Hindlimb muscle (tissue), 1 donor: ENCODE measurements around the gene WDR77. TPM values are rescaled to one million over a fixed set of nuclear protein-coding genes. Genes with fewer than 3 reads are reported as not detected.
A peak's percentile ranks its signal among the peaks of the same experiment; 100 is the strongest.

ENCODE experiments used
- DNase-seq: peaks from one replicate; pipeline ENCODE4 v3.0.0-alpha.2; 2013
- polyA plus RNA-seq: library from polyadenylated mRNA; unstranded; fragments of 120-200 nt; gene quantifications from one replicate; pipeline ENCODE4 v1.2.1, GENCODE V29; 2013; ENCODE audit not compliant: insufficient read length

WDR77 gene
- polyA plus RNA-seq, 1 donor = 35.6 TPM

GRCh38 chr1:111436726-111437125 lies 12.3 kb downstream of the WDR77 start:
- no peak for DNase-seq

- DNase-seq = no peak
Observed at GRCh38 chr1:111424281-111424680, 24.8 kb downstream of the WDR77 start.

DNA sequence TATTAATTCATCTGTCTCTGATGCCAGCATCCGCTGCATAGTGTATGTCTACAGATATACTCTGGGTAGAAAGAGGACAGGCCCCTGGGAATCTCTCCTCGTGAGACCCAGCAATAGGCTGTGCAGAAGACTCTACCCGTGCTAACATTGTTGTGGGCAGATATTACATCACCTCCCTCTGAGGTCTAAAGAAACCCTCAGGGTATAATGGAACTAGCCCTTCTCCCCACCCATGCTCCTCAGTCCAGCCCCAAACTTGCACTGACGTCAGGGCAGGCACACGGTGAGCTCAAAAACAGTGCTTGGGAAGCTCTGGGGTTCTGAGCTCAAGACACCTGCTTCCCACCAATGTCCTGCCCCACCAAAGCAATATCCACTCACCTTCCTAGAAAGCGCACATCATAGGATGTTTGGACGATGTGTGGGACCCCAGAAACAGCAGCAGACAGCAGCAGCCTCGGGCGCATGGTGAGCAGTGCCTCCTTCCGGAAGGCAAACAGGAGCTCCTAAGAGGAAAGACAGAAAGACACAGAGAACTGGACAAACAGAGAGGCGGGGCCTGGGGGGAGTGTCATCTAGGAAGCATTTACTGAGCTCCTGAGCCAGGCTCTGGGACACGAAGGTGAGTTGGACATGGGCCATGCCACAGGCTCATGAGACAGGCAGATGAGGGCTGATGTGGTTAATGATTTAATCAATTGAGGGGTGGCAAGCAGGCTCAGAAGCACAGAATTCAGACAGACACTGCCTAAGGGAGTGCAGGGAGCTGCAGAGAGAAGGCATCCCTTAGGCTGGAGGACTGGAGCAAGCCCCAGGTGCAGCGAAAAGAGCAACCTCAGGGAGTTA lies 26.3 kb downstream of the WDR77 start:
- no peak for DNase-seq

DNA sequence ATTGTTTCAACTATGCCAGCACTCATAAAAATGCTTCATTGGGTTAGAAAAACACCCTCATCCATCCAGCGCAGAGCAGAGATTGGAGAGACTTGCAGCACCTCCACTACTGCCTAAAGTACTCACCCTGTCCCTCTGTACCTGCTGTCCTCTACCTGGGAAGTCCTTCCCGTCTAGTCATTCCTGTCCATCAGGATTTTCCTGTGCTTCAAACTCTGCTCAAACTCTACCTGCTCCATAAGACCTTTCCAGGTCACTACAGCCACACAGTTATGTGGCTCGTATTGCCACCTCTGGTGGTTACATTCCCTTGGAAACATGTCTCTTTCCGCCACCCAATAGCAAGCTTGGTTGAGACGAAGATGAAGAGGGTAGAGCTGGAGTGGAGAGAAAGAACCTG lies 28.7 kb downstream of the WDR77 start:
- no peak for DNase-seq

GRCh38 chr1:111419037-111419436 lies 30.0 kb downstream of the WDR77 start:
- no peak for DNase-seq

- DNase-seq = no peak
Observed at GRCh38 chr1:111417755-111418154, 31.3 kb downstream of the WDR77 start.

DNA sequence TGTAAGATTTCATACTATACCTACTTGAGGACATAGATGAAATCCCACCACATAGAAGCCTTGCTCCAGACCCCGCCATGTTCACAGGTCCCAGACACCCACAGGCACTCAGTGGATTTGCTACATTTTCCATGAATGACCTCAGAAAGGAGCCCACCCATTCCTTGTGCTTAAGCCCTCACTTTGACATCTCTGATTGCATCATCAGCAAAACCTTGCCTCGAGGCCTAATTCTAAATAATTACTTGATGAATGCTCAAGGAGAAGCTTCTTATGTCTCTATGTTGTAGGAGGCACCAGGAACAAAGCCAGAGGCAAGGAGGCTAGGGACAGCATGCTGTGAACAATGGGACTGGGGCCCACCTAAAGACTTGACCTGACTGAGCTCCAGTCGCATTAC lies 33.6 kb downstream of the WDR77 start:
- no peak for DNase-seq

DNA sequence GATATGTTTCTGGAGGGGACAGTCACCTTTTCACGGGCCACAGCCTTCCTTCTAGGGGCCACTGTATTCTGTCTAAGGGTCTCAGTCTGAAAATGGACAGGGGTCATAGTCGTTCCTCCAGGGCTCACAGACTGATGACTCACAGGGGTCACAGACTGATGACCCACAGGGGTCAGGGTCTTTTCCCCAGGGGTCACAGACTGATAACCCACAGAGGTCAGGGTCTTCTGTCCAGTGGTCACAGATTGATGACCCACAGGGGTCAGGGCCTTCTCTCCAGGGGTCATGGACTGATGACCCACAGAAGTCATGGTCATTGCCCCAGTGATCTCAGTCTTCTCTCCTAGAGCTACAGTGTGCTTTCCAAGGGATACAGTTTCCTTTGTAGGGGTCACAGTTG lies 34.3 kb downstream of the WDR77 start:
- DNase-seq = no peak

- no peak for DNase-seq
Observed at GRCh38 chr1:111412839-111413238, 36.2 kb downstream of the WDR77 start.

DNA sequence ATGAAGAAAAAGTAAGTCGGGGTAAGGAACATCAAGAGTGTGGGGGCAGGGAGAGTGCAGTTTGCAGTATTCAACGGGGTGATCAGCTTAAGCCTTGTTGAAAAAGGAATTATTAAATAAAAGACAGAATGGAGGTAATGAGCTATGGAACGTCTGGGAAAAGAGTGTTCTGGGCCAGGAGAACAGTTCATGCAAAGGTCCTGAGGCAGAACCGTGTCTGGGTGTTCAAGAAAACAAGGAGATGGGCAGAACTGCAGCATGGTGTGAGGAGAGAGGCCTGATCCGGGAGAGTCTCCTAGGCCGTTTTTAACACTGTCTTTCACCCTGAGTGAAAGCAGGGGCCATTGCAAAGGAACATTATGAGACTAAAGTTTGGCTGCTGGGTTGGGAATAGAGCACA lies 41.8 kb downstream of the WDR77 start:
- no peak for DNase-seq

GRCh38 chr1:111406321-111406768 lies 42.7 kb downstream of the WDR77 start:
- peak; percentile 24 for DNase-seq

GRCh38 chr1:111404588-111404987 lies 44.5 kb downstream of the WDR77 start:
- DNase-seq = no peak

DNA sequence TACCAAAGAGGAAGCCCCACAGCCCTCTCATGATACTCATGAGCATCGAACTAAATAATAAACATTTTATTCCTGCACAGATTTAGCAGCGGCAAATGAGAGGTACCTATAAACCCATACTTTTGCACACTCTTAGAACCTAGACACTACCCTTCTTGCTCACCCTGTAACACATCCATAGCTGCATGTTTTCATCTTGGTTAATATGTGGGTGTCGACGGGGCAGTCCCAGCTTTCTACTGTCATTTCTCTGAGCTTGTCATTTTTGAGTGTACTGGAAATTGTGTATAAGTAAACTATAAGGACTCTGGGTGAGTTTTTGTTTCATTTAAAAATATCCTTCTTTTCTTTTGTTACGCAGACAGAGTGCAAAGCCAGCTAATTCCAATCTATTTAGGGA lies 47.0 kb downstream of the WDR77 start:
- no peak for DNase-seq

- peak; percentile 30 for DNase-seq
Observed at GRCh38 chr1:111399792-111400610, 49.1 kb downstream of the WDR77 start.

- DNase-seq = no peak
Observed at GRCh38 chr1:111392460-111392945, 56.6 kb downstream of the WDR77 start.

GRCh38 chr1:111392042-111392441 lies 57.0 kb downstream of the WDR77 start:
- DNase-seq = no peak

Other genes with a start within 250 kb of the WDR77 start
- 2.8 TPM for gene DENND2D, start 248.6 kb downstream of the WDR77 start, polyA plus RNA-seq
- not detected for gene CHI3L2, start 221.5 kb downstream of the WDR77 start, polyA plus RNA-seq
- not detected for gene CHIA, start 158.4 kb downstream of the WDR77 start, polyA plus RNA-seq
- gene OVGP1, start 21.5 kb downstream of the WDR77 start, polyA plus RNA-seq = 1.4 TPM
- 265 TPM for gene ATP5PB, start 208 bp upstream of the WDR77 start, polyA plus RNA-seq
- 3.9 TPM for gene C1orf162, start 24.7 kb upstream of the WDR77 start, polyA plus RNA-seq
- gene ADORA3, start 54.4 kb upstream of the WDR77 start, polyA plus RNA-seq = 1.2 TPM
- gene TMIGD3, start 54.4 kb upstream of the WDR77 start, polyA plus RNA-seq = 0.27 TPM
- 50.2 TPM for gene RAP1A, start 170.5 kb upstream of the WDR77 start, polyA plus RNA-seq